Measurements from ENCODE around the gene NXPH4.

Gene NXPH4

DNA sequence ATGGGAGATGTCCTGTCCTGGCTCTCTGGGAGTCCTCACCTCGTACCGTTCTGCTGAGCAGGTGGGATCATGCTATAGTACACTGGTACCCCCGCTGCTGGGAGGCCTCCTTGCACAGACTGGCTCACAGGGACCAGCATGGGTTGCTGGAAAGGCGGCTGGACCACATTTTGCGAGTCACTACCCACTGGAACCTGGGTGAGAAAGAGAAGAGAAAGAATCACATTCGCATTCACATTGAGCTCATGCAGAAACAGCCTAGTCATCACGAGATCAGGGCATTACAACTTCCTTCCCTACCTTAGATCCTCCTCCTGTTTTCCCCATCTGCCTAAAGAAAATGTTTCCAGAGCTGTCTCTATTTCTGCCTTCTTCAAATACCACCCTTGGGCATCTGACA is 51.7 kb downstream of the NXPH4 start:
- H3K27ac ChIP-seq: no peak overlapping the region
- no peak for DNase-seq (ENCODE audit: low spot score)
- ChIA-PET CTCF (interaction anchor here (0.5 kb wide), 1 partner anchor 61 kb away, joined by 5 read pairs; no protein-coding TSS in a partner anchor), POLR2A (ENCODE audit: low non-redundant PET) (no interaction called here)
- TF ChIP-seq, protein P1, sequence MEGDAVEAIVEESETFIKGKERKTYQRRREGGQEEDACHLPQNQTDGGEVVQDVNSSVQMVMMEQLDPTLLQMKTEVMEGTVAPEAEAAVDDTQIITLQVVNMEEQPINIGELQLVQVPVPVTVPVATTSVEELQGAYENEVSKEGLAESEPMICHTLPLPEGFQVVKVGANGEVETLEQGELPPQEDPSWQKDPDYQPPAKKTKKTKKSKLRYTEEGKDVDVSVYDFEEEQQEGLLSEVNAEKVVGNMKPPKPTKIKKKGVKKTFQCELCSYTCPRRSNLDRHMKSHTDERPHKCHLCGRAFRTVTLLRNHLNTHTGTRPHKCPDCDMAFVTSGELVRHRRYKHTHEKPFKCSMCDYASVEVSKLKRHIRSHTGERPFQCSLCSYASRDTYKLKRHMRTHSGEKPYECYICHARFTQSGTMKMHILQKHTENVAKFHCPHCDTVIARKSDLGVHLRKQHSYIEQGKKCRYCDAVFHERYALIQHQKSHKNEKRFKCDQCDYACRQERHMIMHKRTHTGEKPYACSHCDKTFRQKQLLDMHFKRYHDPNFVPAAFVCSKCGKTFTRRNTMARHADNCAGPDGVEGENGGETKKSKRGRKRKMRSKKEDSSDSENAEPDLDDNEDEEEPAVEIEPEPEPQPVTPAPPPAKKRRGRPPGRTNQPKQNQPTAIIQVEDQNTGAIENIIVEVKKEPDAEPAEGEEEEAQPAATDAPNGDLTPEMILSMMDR (conservative IDR thresholded peaks at IDR 0.05; ENCODE audit: low read depth): no peak

GRCh38 chr12:57270966-57271470 is 54.4 kb downstream of the NXPH4 start:
- DNase-seq (ENCODE audit: low spot score): no peak
- ChIA-PET CTCF (interaction anchor here (0.6 kb wide), 2 partner anchors 188 to 189 kb away, joined by 3 to 4 read pairs; no protein-coding TSS in a partner anchor), POLR2A (ENCODE audit: low non-redundant PET) (interaction anchor here (0.6 kb wide), 1 partner anchor 677 kb away, joined by 3 read pairs; no protein-coding TSS in a partner anchor)
- no peak overlapping the region for H3K27ac ChIP-seq
- TF ChIP-seq, protein P1 (conservative IDR thresholded peaks at IDR 0.05; ENCODE audit: low read depth): no peak

DNA sequence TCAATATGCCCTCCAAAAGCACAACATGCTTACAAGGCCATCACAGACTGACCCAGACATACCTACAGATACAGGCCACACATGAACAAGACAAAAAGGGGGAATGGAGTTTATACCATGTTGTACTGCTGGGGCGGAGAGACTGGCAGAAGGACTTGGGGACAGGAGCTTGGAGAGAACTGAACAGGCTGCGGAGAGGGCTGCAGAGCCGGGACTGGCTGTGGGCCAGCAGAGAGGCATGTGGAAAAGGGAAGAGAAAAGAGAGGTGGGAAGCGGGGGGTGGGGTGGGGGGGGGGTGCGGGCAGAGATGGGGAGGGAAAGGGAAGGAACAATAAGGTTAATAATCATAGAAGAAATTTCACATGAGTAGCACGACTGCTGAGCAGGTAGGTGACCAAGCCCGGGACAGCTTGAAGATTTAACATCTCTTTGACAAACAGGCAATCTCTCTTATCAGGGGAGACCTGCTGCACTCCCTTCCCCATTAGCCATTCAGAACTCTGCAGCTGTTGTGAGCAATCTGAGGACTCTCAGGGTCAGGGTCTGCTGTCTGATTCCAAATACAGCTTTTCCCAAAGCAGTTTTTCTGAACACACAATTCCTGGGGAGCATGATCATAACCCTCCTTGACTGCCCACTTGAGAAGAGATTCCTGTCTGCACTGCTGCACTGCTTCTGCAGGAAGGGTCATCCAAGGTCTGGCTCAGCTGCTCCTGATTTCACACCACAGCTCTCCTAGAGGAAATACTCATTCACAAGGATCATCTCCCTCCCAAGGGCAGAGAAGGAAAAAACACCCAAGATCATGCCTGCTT is 56.0 kb downstream of the NXPH4 start:
- POLR2A ChIA-PET (ENCODE audit: low non-redundant PET): interaction anchor here (0.6 kb wide), 1 partner anchor 1361 kb away, joined by 3 read pairs; no protein-coding TSS in a partner anchor
- CTCF ChIA-PET: interaction anchor here (0.6 to 0.7 kb wide), 2 partner anchors 67 to 174 kb away, joined by 3 read pairs; no protein-coding TSS in a partner anchor
- DNase-seq (ENCODE audit: low spot score): no peak
- H3K27ac ChIP-seq: no peak overlapping the region
- TF ChIP-seq, protein P1 (conservative IDR thresholded peaks at IDR 0.05; ENCODE audit: low read depth): no peak

DNA sequence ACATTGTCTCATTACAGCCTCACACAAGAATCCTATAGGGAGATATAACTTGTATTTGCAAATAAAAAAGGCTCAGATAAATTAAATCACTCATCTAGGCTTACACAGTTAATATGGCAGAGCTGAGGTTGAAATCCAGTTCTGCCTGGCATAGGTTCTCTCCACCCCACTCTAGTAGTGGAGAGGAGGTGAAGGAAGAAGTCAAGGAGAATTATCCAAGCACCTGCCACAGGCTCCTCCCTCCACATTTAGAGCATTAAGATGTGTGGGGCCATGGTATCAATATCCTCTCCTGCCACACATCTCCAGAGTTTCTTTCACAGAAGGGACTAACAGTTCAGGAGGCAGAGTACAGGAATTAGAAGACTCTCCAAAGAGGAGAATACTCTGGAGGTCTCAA is 56.9 kb downstream of the NXPH4 start:
- POLR2A ChIA-PET (ENCODE audit: low non-redundant PET): interaction anchor here (0.6 kb wide), 1 partner anchor 1362 kb away, joined by 3 read pairs; no protein-coding TSS in a partner anchor
- H3K27ac ChIP-seq: no peak overlapping the region
- DNase-seq (ENCODE audit: low spot score): no peak
- CTCF ChIA-PET: no interaction called here
- TF ChIP-seq, protein P1 (conservative IDR thresholded peaks at IDR 0.05; ENCODE audit: low read depth): no peak
